GM23338 (cell line): ENCODE measurements around the gene NPNT. TPM values are rescaled to one million over a fixed set of nuclear protein-coding genes. Genes with fewer than 3 reads are reported as not detected.

Source experiments
- ATAC-seq: fragments of 200-7000 bp; cut with Tn5 transposase; 3 replicates; pipeline ENCODE4 v1.9.1; 2020
- DNase-seq: peaks from one replicate; pipeline ENCODE4 v3.0.0-alpha.2; 2015; ENCODE audit warnings: low spot score
- H2AFZ ChIP-seq: fragments of 200-600 bp; sonication (generic); 2 replicates; pipeline ENCODE4 v1.8.0; 2016; ENCODE audit warnings: antibody characterized with exemption, mild to moderate bottlenecking, moderate library complexity
- H3F3A ChIP-seq: fragments of 200-600 bp; sonication (generic); replicated peaks from 2 replicates; pipeline ENCODE4 v1.8.0; 2017; ENCODE audit warnings: antibody characterized with exemption, mixed run types, low read depth
- H3K27ac ChIP-seq: fragments of 200-600 bp; sonication (generic); 2 replicates; pipeline ENCODE4 v1.6.1; 2016; ENCODE audit warnings: low read depth
- H3K27me3 ChIP-seq: fragments of 200-600 bp; sonication (generic); 2 replicates; pipeline ENCODE4 v1.8.0; 2016; ENCODE audit warnings: mild to moderate bottlenecking, mixed run types, moderate library complexity; ENCODE audit not compliant: insufficient read depth
- H3K36me3 ChIP-seq: fragments of 200-600 bp; sonication (generic); 2 replicates; pipeline ENCODE4 v1.8.0; 2016; ENCODE audit warnings: mild to moderate bottlenecking; ENCODE audit not compliant: insufficient read depth
- H3K4me1 ChIP-seq: fragments of 200-600 bp; sonication (generic); 2 replicates; pipeline ENCODE4 v1.8.0; 2016; ENCODE audit warnings: mild to moderate bottlenecking, moderate library complexity; ENCODE audit not compliant: insufficient read depth
- H3K4me2 ChIP-seq: fragments of 200-600 bp; sonication (generic); 2 replicates; pipeline ENCODE4 v1.7.1; 2017; ENCODE audit warnings: mixed run types
- H3K4me3 ChIP-seq: fragments of 200-600 bp; sonication (generic); 2 replicates; pipeline ENCODE4 v1.6.1; 2016; ENCODE audit warnings: mixed run types
- H3K79me2 ChIP-seq: fragments of 200-600 bp; sonication (generic); replicated peaks from 2 replicates; pipeline ENCODE4 v1.8.0; 2017; ENCODE audit warnings: mild to moderate bottlenecking; ENCODE audit not compliant: insufficient read depth
- H3K9me2 ChIP-seq: fragments of 200-600 bp; sonication (generic); 2 replicates; pipeline ENCODE4 v1.8.0; 2017; ENCODE audit not compliant: insufficient read depth
- H4K20me1 ChIP-seq: fragments of 200-600 bp; sonication (generic); replicated peaks from 2 replicates; pipeline ENCODE4 v1.8.0; 2017; ENCODE audit warnings: mild to moderate bottlenecking; ENCODE audit not compliant: insufficient read depth
- H3K27ac Mint-ChIP-seq: 2 replicates; pipeline ENCODE4 v1.8.0; 2020; ENCODE audit warnings: inconsistent platforms, mild to moderate bottlenecking, moderate library complexity, mixed read lengths
- H3K27me3 Mint-ChIP-seq: 3 replicates; pipeline ENCODE4 v1.8.0; 2022; ENCODE audit warnings: low read depth, mild to moderate bottlenecking, moderate library complexity, mixed read lengths, inconsistent platforms; ENCODE audit not compliant: insufficient read depth, poor library complexity
- H3K36me3 Mint-ChIP-seq: 3 replicates; pipeline ENCODE4 v1.8.0; 2021; ENCODE audit warnings: low read depth, mild to moderate bottlenecking, inconsistent platforms, moderate library complexity, mixed read lengths
- H3K4me1 Mint-ChIP-seq: 3 replicates; pipeline ENCODE4 v1.8.0; 2020; ENCODE audit warnings: mild to moderate bottlenecking, inconsistent platforms, mixed read lengths
- H3K4me3 Mint-ChIP-seq: 3 replicates; pipeline ENCODE4 v1.8.0; 2021; ENCODE audit warnings: moderate library complexity, mild to moderate bottlenecking, inconsistent platforms, mixed read lengths
- H3K9me3 Mint-ChIP-seq: 3 replicates; pipeline ENCODE4 v1.8.0; 2020; ENCODE audit warnings: moderate library complexity, mild to moderate bottlenecking, inconsistent platforms, mixed read lengths
- CREB1 ChIP-seq: fragments of 250-450 bp; sonication (Bioruptor Pico); IDR thresholded peaks from 2 replicates; pipeline ENCODE4 v1.5.0; 2020; ENCODE audit warnings: low read depth, mild to moderate bottlenecking, moderate library complexity
- CTCF ChIP-seq, 2 experiments: fragments of 200-600 bp in 1 of 2; sonication (generic) in 1 of 2; conservative IDR thresholded peaks; 2 replicates each; pipeline versions ENCODE4 v1.5.1 to v1.6.1; 2016 to 2017; ENCODE audit warnings: antibody characterized with exemption in 2 of 2, low read depth in 2 of 2, mild to moderate bottlenecking in 2 of 2, moderate library complexity in 1 of 2
- ETS1 ChIP-seq: IDR thresholded peaks from 2 replicates; pipeline ENCODE4 v1.6.1; 2016; ENCODE audit warnings: antibody characterized with exemption
- EZH2 ChIP-seq: fragments of 200-600 bp; sonication (generic); IDR thresholded peaks from one replicate; pipeline ENCODE4 v1.8.0; 2017; ENCODE audit warnings: antibody characterized with exemption, mild to moderate bottlenecking, low read depth; ENCODE audit not compliant: unreplicated experiment
- EZH2phosphoT487 ChIP-seq: fragments of 200-600 bp; sonication (generic); IDR thresholded peaks from one replicate; pipeline ENCODE4 v1.8.1; 2018; ENCODE audit warnings: antibody characterized with exemption; ENCODE audit not compliant: unreplicated experiment
- JUNB ChIP-seq: IDR thresholded peaks from one replicate; pipeline ENCODE4 v1.6.1; 2016; ENCODE audit warnings: antibody characterized with exemption; ENCODE audit not compliant: unreplicated experiment
- POLR2AphosphoS5 ChIP-seq: IDR thresholded peaks from 2 replicates; pipeline ENCODE4 v1.6.1; 2016; ENCODE audit warnings: antibody characterized with exemption, low read depth
- REST ChIP-seq: IDR thresholded peaks from one replicate; pipeline ENCODE4 v1.6.1; 2018; ENCODE audit warnings: antibody characterized with exemption; ENCODE audit not compliant: unreplicated experiment
- STAT1 ChIP-seq: IDR thresholded peaks from one replicate; pipeline ENCODE4 v1.6.1; 2016; ENCODE audit warnings: antibody characterized with exemption; ENCODE audit not compliant: unreplicated experiment
- ZNF114 ChIP-seq: fragments of 250-450 bp; sonication (Bioruptor Pico); IDR thresholded peaks from 2 replicates; pipeline ENCODE4 v1.5.0; 2020; ENCODE audit warnings: mild to moderate bottlenecking, moderate library complexity
- ZNF331 ChIP-seq: fragments of 250-450 bp; sonication (Bioruptor Pico); IDR thresholded peaks from 2 replicates; pipeline ENCODE4 v1.5.0; 2020; ENCODE audit warnings: low read depth, mild to moderate bottlenecking, moderate library complexity
- polyA plus RNA-seq: library from polyadenylated mRNA; unstranded; fragments of >200 nt; fragmentation: Nextera tagmentation; extraction: Ambion mirVana; gene quantifications from 2 replicates; pipeline ENCODE4 v1.2.1, GENCODE V29; 2016
- total RNA-seq: library from RNA; depleted of rRNA; stranded (reverse); fragments of >200 nt; shearing (Covaris generic); gene quantifications from 2 replicates; pipeline ENCODE4 v1.2.3, GENCODE V29; 2014

The NPNT gene
- total and polyA plus RNA-seq, 2 experiments from 2014 or later, result 1.4 TPM

DNA sequence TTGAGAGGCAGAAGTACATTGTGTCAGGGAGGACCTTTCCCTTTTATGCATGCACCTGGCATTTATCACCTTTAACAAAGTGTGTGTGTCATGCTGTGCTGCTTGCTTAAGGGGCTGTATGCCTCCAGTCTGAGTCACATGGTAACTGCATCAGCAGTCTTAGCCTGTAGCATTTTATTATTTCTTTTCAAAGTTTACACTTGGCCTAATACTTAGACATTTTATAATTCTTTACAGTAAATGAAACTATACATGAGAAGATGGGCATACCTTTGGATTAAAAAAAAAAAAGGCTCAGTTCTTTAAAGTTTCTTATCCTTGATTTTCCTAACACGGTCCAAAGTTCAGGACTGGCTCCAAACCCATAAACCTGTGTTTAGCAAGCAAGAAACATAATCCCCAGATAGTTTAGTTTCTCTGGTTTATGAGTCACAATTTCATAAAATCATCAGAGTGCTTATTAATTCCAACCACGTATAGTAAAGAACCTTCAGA lies 14.6 kb downstream of the NPNT start:
- Histone ChIP-seq H3K36me3 (no peaks in the 10 kb centered on the region), H4K20me1 (no peaks in the 10 kb centered on the region), H3F3A (no peaks in the 10 kb centered on the region), H3K27me3 (no peaks in the 10 kb centered on the region), H3K4me2 (no peak overlapping the region), H3K4me1 (0 out of 2 replicates have a peak, but pooled peaks cover 2% of the 10 kb centered on the region), H3K79me2 (no peaks in the 10 kb centered on the region), H2AFZ (no peak overlapping the region), H3K9me2 (no peaks in the 10 kb centered on the region), H3K27ac (no peak overlapping the region), H3K4me3 (no peak overlapping the region)
- Mint-ChIP-seq H3K9me3 (no peaks in the 10 kb centered on the region), H3K4me1 (peaks cover 13% of the 10 kb centered on the region; the same call in 2 of the 3 replicates), H3K27ac (no peak overlapping the region), H3K4me3 (no peak overlapping the region), H3K27me3 (no peaks in the 10 kb centered on the region), H3K36me3 (no peaks in the 10 kb centered on the region)
- TF ChIP-seq REST (no peak), POLR2AphosphoS5 (no peak), EZH2phosphoT487 (no peak), EZH2 (no peak), ETS1 (no peak)
- DNase-seq, result peak; percentile 15
- peak; percentile 69 for ATAC-seq

- Histone ChIP-seq H3K27me3 (no peaks in the 10 kb centered on the region), H3K4me2 (no peak overlapping the region), H4K20me1 (no peaks in the 10 kb centered on the region), H3K4me3 (no peak overlapping the region), H3K27ac (no peak overlapping the region), H3K4me1 (peaks cover 7% of the 10 kb centered on the region; the same call in 1 of the 2 replicates), H3K79me2 (no peaks in the 10 kb centered on the region), H3F3A (no peaks in the 10 kb centered on the region), H2AFZ (no peak overlapping the region), H3K9me2 (no peaks in the 10 kb centered on the region), H3K36me3 (no peaks in the 10 kb centered on the region)
- no peak overlapping the region for H3K27ac Mint-ChIP-seq
- DNase-seq (no peak), ATAC-seq (no peak)
- no peaks in the 10 kb centered on the region for H3K36me3 Mint-ChIP-seq
- H3K4me1 Mint-ChIP-seq, result peaks cover 20% of the 10 kb centered on the region; the same call in 2 of the 3 replicates
- no peaks in the 10 kb centered on the region for H3K9me3 Mint-ChIP-seq
- H3K4me3 Mint-ChIP-seq, result no peak overlapping the region
- no peaks in the 10 kb centered on the region for H3K27me3 Mint-ChIP-seq
- TF ChIP-seq EZH2phosphoT487, result no peak
- TF ChIP-seq CTCF (conservative IDR thresholded peaks at IDR 0.05; ENCODE audit: low read depth in 2 of 2), result no peak
- TF ChIP-seq STAT1, result no peak
- TF ChIP-seq JUNB, result no peak
- TF ChIP-seq ZNF331 (CRISPR knock-in tag), result no peak
- no peak for TF ChIP-seq ETS1
- no peak for TF ChIP-seq EZH2
- TF ChIP-seq CREB1 (CRISPR knock-in tag), result no peak
- TF ChIP-seq ZNF114 (CRISPR knock-in tag), result no peak
Measured at GRCh38 chr4:105911426-105911825, 16.2 kb downstream of the NPNT start.
